ENCODE results near the gene HMG20A.

GRCh38 chr15:77475898-77476297, 55.2 kb downstream of the HMG20A start:
- TF ChIP-seq BHLHE40 (IDR thresholded peaks at IDR 0.05; ENCODE audit: borderline replicate concordance) (no peak), NFRKB (IDR thresholded peaks at IDR 0.05) (no peak), ARNT (IDR thresholded peaks at IDR 0.05) (no peak), SP1 (IDR thresholded peaks at IDR 0.05) (no peak), FOXM1 (IDR thresholded peaks at IDR 0.05; ENCODE audit: borderline replicate concordance) (no peak), FOXK2 (IDR thresholded peaks at IDR 0.05) (no peak), ZNF384 (IDR thresholded peaks at IDR 0.05) (no peak)

Measured in HEK293T (cell line).